ENCODE data around the gene CCDC142.
"Not testable (repeated sequence)": the region's sequence is repeated elsewhere in the genome, so short reads cannot be mapped to it uniquely, and the experiment has no call there.

Gene CCDC142

GRCh38 chr2:74486141-74486540 is 3.3 kb upstream of the CCDC142 start:
- no peak for TF ChIP-seq CTCF (IDR thresholded peaks at IDR 0.05; ENCODE audit: low read depth, low read length)
- no peak for DNase-seq (ENCODE audit: low read depth in 2 of 2)
- H3K4me3 ChIP-seq (replicated peaks in 1 of 2; ENCODE audit: low read depth in 2 of 2, low read length in 2 of 2) = no peak overlapping the region

- not testable (repeated sequence) for DNase-seq (ENCODE audit: low read depth in 2 of 2)
- H3K4me3 ChIP-seq (replicated peaks in 1 of 2; ENCODE audit: low read depth in 2 of 2, low read length in 2 of 2) = peak overlapping the region; percentile 65 to 91
These were observed 922 bp upstream of the CCDC142 start for GRCh38 chr2:74483675-74484164.

- no peak for TF ChIP-seq CTCF (IDR thresholded peaks at IDR 0.05; ENCODE audit: low read depth, low read length)
- peak; percentile 19 for DNase-seq (ENCODE audit: low read depth in 2 of 2)
These were observed 617 bp downstream of the CCDC142 start for GRCh38 chr2:74481961-74482800.

GRCh38 chr2:74481431-74481830 is 1.4 kb downstream of the CCDC142 start:
- no peak for TF ChIP-seq CTCF (IDR thresholded peaks at IDR 0.05; ENCODE audit: low read depth, low read length)

More at GRCh38 chr2:74481961-74482800, 617 bp downstream of the CCDC142 start:
- H3K4me3 ChIP-seq (replicated peaks in 1 of 2; ENCODE audit: low read depth in 2 of 2, low read length in 2 of 2) = peak overlapping the region; percentile 65 to 91

GRCh38 chr2:74474899-74475298 is 7.9 kb downstream of the CCDC142 start:
- DNase-seq (ENCODE audit: low read depth in 2 of 2) = peak; percentile 11 to 23

More at GRCh38 chr2:74481431-74481830, 1.4 kb downstream of the CCDC142 start:
- peak overlapping the region; percentile 65 to 91 for H3K4me3 ChIP-seq (replicated peaks in 1 of 2; ENCODE audit: low read depth in 2 of 2, low read length in 2 of 2)
- DNase-seq (ENCODE audit: low read depth in 2 of 2) = no peak

GRCh38 chr2:74474481-74474880 is 8.3 kb downstream of the CCDC142 start:
- no peak overlapping the region for H3K4me3 ChIP-seq (replicated peaks in 1 of 2; ENCODE audit: low read depth in 2 of 2, low read length in 2 of 2)
- no peak for DNase-seq (ENCODE audit: low read depth in 2 of 2)
- no peak for TF ChIP-seq CTCF (IDR thresholded peaks at IDR 0.05; ENCODE audit: low read depth, low read length)

More at GRCh38 chr2:74474899-74475298, 7.9 kb downstream of the CCDC142 start:
- TF ChIP-seq CTCF (IDR thresholded peaks at IDR 0.05; ENCODE audit: low read depth, low read length) = peak; percentile 23
- no peak overlapping the region for H3K4me3 ChIP-seq (replicated peaks in 1 of 2; ENCODE audit: low read depth in 2 of 2, low read length in 2 of 2)

- H3K4me3 ChIP-seq (replicated peaks in 1 of 2; ENCODE audit: low read depth in 2 of 2, low read length in 2 of 2) = peak overlapping the region; percentile 67 to 81
- no peak for TF ChIP-seq CTCF (IDR thresholded peaks at IDR 0.05; ENCODE audit: low read depth, low read length)
- peak in 1 of 2 donors; percentile 26 for DNase-seq (ENCODE audit: low read depth in 2 of 2)
These were observed 9.9 kb downstream of the CCDC142 start for GRCh38 chr2:74472945-74473258.

Measured in cardiac fibroblast (primary cell).